BJ (cell line): ENCODE measurements around the gene EFNA4. TPM values are rescaled to one million over a fixed set of nuclear protein-coding genes. Genes with fewer than 3 reads are reported as not detected.

Source experiments
- CTCF ChIA-PET: fragments of 350-600 bp; formaldehyde crosslinking; extraction: SDS; loops from one replicate; lab custom pipeline; 2021; ENCODE audit warnings: antibody characterized with exemption, inconsistent platforms; lab: Yijun Ruan, JAX
- POLR2A ChIA-PET: fragments of 300-600 bp; sonication (Branson Sonifier 250); formaldehyde crosslinking; extraction: SDS; loops from one replicate; lab custom pipeline; 2021; ENCODE audit warnings: antibody characterized with exemption; lab: Charles Lee
- DNase-seq: peaks from one replicate; pipeline ENCODE4 v3.0.0-alpha.2; 2011; ENCODE audit warnings: low read depth
- H3K27me3 ChIP-seq: 2 replicates; pipeline ENCODE4 v1.6.0; 2011; ENCODE audit warnings: low read length; ENCODE audit not compliant: control insufficient read depth, insufficient read depth
- H3K36me3 ChIP-seq: 2 replicates; pipeline ENCODE4 v1.5.1; 2011; ENCODE audit warnings: low read length; ENCODE audit not compliant: control insufficient read depth, insufficient read depth
- H3K4me3 ChIP-seq: 2 replicates; pipeline ENCODE4 v1.5.1; 2011; ENCODE audit warnings: low read depth, mild to moderate bottlenecking, control low read depth, low read length
- CTCF ChIP-seq: IDR thresholded peaks from 2 replicates; pipeline ENCODE4 v1.5.1; 2011; ENCODE audit warnings: low read depth, mild to moderate bottlenecking, control low read depth, inconsistent platforms, low read length, moderate library complexity; ENCODE audit not compliant: insufficient read depth
- polyA plus RNA-seq: library from polyadenylated mRNA; depleted of rRNA; stranded (reverse); fragments of >200 nt; gene quantifications from 2 replicates; pipeline ENCODE4 v1.2.3, GENCODE V29; 2011

EFNA4 gene
- polyA plus RNA-seq, 1 experiment, result 12.4 TPM

- TF ChIP-seq CTCF, result no peak
- CTCF ChIA-PET, result interaction anchor here (0.6 to 4.7 kb wide), 14 partner anchors 9 to 131 kb away, joined by 3 to 147 read pairs (median 10); partner anchors contain the start of genes ADAM15, EFNA4, KRTCAP2 and PBXIP1
- DNase-seq, result no peak
- Histone ChIP-seq H3K4me3 (no peak overlapping the region), H3K27me3 (peaks cover 19% of the 10 kb centered on the region), H3K36me3 (no peaks in the 10 kb centered on the region)
- POLR2A ChIA-PET, result no interaction called here
Measured at GRCh38 chr1:155086856-155087535, 23.5 kb downstream of the EFNA4 start.

- Histone ChIP-seq H3K4me3 (no peak overlapping the region), H3K27me3 (peaks cover 6% of the 10 kb centered on the region), H3K36me3 (no peaks in the 10 kb centered on the region)
- POLR2A ChIA-PET, result no interaction called here
- CTCF ChIA-PET, result interaction anchor here (0.7 to 6.7 kb wide), 39 partner anchors 9 to 560 kb away, joined by 3 to 259 read pairs (median 5); partner anchors contain the start of genes ADAM15, EFNA3, EFNA4 and KRTCAP2
- peak; percentile 98 for TF ChIP-seq CTCF
- DNase-seq, result no peak
Measured at GRCh38 chr1:155091071-155092051, 27.8 kb downstream of the EFNA4 start.

- Histone ChIP-seq H3K4me3 (no peak overlapping the region), H3K36me3 (no peaks in the 10 kb centered on the region), H3K27me3 (peaks cover 8% of the 10 kb centered on the region)
- POLR2A ChIA-PET, result no interaction called here
- no peak for TF ChIP-seq CTCF
- no peak for DNase-seq
- CTCF ChIA-PET, result interaction anchor here (0.8 to 6.7 kb wide), 35 partner anchors 8 to 559 kb away, joined by 3 to 259 read pairs (median 5); partner anchors contain the start of genes ADAM15, EFNA3, EFNA4 and KRTCAP2
Measured at GRCh38 chr1:155092131-155092530, 28.6 kb downstream of the EFNA4 start.

- peaks cover 8% of the 10 kb centered on the region for H3K27me3 ChIP-seq
- H3K4me3 ChIP-seq, result no peak overlapping the region
- CTCF ChIA-PET, result interaction anchor here (1.7 to 6.7 kb wide), 9 partner anchors 24 to 82 kb away, joined by 5 to 259 read pairs (median 15); partner anchors contain the start of genes EFNA4 and KRTCAP2
- POLR2A ChIA-PET, result no interaction called here
- H3K36me3 ChIP-seq, result no peaks in the 10 kb centered on the region
- DNase-seq, result no peak
- no peak for TF ChIP-seq CTCF
Measured at GRCh38 chr1:155092641-155093040, 29.1 kb downstream of the EFNA4 start.
